Cardiac muscle cell (in vitro differentiated cells and primary cell): Measurements from ENCODE around the gene ADAD2. TPM values are rescaled to one million over a fixed set of nuclear protein-coding genes. Genes with fewer than 3 reads are reported as not detected.

Experiments used
- DNase-seq, 2 donors: peaks; one replicate each; pipeline versions ENCODE4 v3.0.0 to v3.0.0-alpha.2; 2010 to 2017; ENCODE audit warnings: low read depth in 1 of 2, low spot score in 1 of 2
- H3K27ac ChIP-seq: fragments of 200-600 bp; sonication (generic); 2 replicates; pipeline ENCODE4 v1.5.1; 2016
- H3K27me3 ChIP-seq: fragments of 200-600 bp; sonication (generic); 2 replicates; pipeline ENCODE4 v1.6.0; 2016; ENCODE audit warnings: control low read depth
- H3K36me3 ChIP-seq: fragments of 200-600 bp; sonication (generic); 2 replicates; pipeline ENCODE4 v1.5.1; 2016; ENCODE audit warnings: control low read depth
- H3K4me1 ChIP-seq: fragments of 200-600 bp; sonication (generic); 2 replicates; pipeline ENCODE4 v1.8.1; 2017; ENCODE audit warnings: low read depth, mild to moderate bottlenecking, mixed run types
- H3K4me3 ChIP-seq: fragments of 200-600 bp; sonication (generic); 2 replicates; pipeline ENCODE4 v1.5.1; 2016; ENCODE audit warnings: mild to moderate bottlenecking
- H3K9me3 ChIP-seq: fragments of 200-600 bp; sonication (generic); 2 replicates; pipeline ENCODE4 v1.5.1; 2017; ENCODE audit warnings: low read depth, mild to moderate bottlenecking, control low read depth
- CTCF ChIP-seq: IDR thresholded peaks from 2 replicates; pipeline ENCODE4 v1.5.1; 2012; ENCODE audit warnings: low read depth, mild to moderate bottlenecking, low read length
- polyA plus RNA-seq: library from polyadenylated mRNA; unstranded; fragments of >200 nt; fragmentation: Nextera tagmentation; extraction: Ambion mirVana; gene quantifications from 2 replicates; pipeline ENCODE4 v1.2.1, GENCODE V29; 2016
- total RNA-seq: library from RNA; depleted of rRNA; stranded (reverse); fragments of >200 nt; gene quantifications from 2 replicates; pipeline ENCODE4 v1.2.3, GENCODE V29; 2016

Gene ADAD2
- total and polyA plus RNA-seq, 2 experiments from 2014 or later = not detected

GRCh38 chr16:84181144-84181915 is 9.6 kb upstream of the ADAD2 start:
- no peak overlapping the region for H3K4me3 ChIP-seq
- H3K27me3 ChIP-seq = no peaks in the 10 kb centered on the region
- no peaks in the 10 kb centered on the region for H3K9me3 ChIP-seq
- H3K4me1 ChIP-seq = no peaks in the 10 kb centered on the region
- no peak for TF ChIP-seq CTCF
- no peak overlapping the region for H3K27ac ChIP-seq
- peaks cover 11% of the 10 kb centered on the region for H3K36me3 ChIP-seq
- no peak for DNase-seq

- DNase-seq = no peak
- TF ChIP-seq CTCF = no peak
- Histone ChIP-seq H3K36me3 (peaks cover 11% of the 10 kb centered on the region), H3K27ac (no peak overlapping the region), H3K27me3 (no peaks in the 10 kb centered on the region), H3K4me1 (no peaks in the 10 kb centered on the region), H3K9me3 (no peaks in the 10 kb centered on the region), H3K4me3 (no peak overlapping the region)
These were observed 8.9 kb upstream of the ADAD2 start for GRCh38 chr16:84182104-84182503.

GRCh38 chr16:84182680-84183571 is 8.0 kb upstream of the ADAD2 start:
- Histone ChIP-seq H3K27ac (no peak overlapping the region), H3K27me3 (no peaks in the 10 kb centered on the region), H3K9me3 (no peaks in the 10 kb centered on the region), H3K36me3 (peaks cover 9% of the 10 kb centered on the region), H3K4me1 (no peaks in the 10 kb centered on the region), H3K4me3 (no peak overlapping the region)
- no peak for DNase-seq
- TF ChIP-seq CTCF = no peak

GRCh38 chr16:84183572-84183875 is 7.4 kb upstream of the ADAD2 start:
- TF ChIP-seq CTCF = no peak
- no peak overlapping the region for H3K27ac ChIP-seq
- H3K36me3 ChIP-seq = peaks cover 8% of the 10 kb centered on the region
- H3K27me3 ChIP-seq = no peaks in the 10 kb centered on the region
- no peaks in the 10 kb centered on the region for H3K9me3 ChIP-seq
- no peaks in the 10 kb centered on the region for H3K4me1 ChIP-seq
- no peak overlapping the region for H3K4me3 ChIP-seq
- no peak for DNase-seq

- Histone ChIP-seq H3K36me3 (peaks cover 8% of the 10 kb centered on the region), H3K27me3 (no peaks in the 10 kb centered on the region), H3K27ac (no peak overlapping the region), H3K4me1 (no peaks in the 10 kb centered on the region), H3K9me3 (no peaks in the 10 kb centered on the region), H3K4me3 (no peak overlapping the region)
- no peak for DNase-seq
- TF ChIP-seq CTCF = no peak
These were observed 6.9 kb upstream of the ADAD2 start for GRCh38 chr16:84183911-84184591.
